Neuronal stem cell (in vitro differentiated cells): ENCODE data around the gene CBARP.

Experiments used
- DNase-seq: peaks from one replicate; pipeline ENCODE4 v3.0.0-alpha.2; 2013; ENCODE audit warnings: low spot score
- H2AFZ ChIP-seq: one replicate; pipeline ENCODE4 v1.6.1; 2013; ENCODE audit warnings: mild to moderate bottlenecking, low read length, inconsistent platforms
- H2AK5ac ChIP-seq: 2 replicates; pipeline ENCODE4 v1.6.1; 2013; ENCODE audit warnings: low read depth, mild to moderate bottlenecking, inconsistent platforms, low read length, moderate library complexity, mixed read lengths
- H2BK120ac ChIP-seq: 2 replicates; pipeline ENCODE4 v1.6.1; 2013; ENCODE audit warnings: low read depth, mild to moderate bottlenecking, inconsistent platforms, low read length, moderate library complexity, mixed read lengths
- H2BK12ac ChIP-seq: one replicate; pipeline ENCODE4 v1.6.1; 2013; ENCODE audit warnings: low read length, inconsistent platforms
- H2BK15ac ChIP-seq: 2 replicates; pipeline ENCODE4 v1.6.1; 2013; ENCODE audit warnings: mild to moderate bottlenecking, low read length, inconsistent platforms, mixed read lengths
- H2BK5ac ChIP-seq: one replicate; pipeline ENCODE4 v1.6.1; 2013; ENCODE audit warnings: inconsistent platforms, mild to moderate bottlenecking, low read length, moderate library complexity
- H3K14ac ChIP-seq: one replicate; pipeline ENCODE4 v1.6.1; 2013; ENCODE audit warnings: low read length, inconsistent platforms
- H3K18ac ChIP-seq: 2 replicates; pipeline ENCODE4 v1.6.1; 2013; ENCODE audit warnings: low read length, inconsistent platforms
- H3K23ac ChIP-seq: 2 replicates; pipeline ENCODE4 v1.6.1; 2013; ENCODE audit warnings: low read depth, mild to moderate bottlenecking, mixed read lengths, low read length, inconsistent platforms; ENCODE audit not compliant: poor library complexity
- H3K27ac ChIP-seq: replicated peaks from 3 replicates; pipeline ENCODE4 v1.5.1; 2013; ENCODE audit warnings: low read length, inconsistent platforms
- H3K27me3 ChIP-seq, 3 experiments: 2 replicates each; pipeline ENCODE4 v1.6.1; 2013; ENCODE audit warnings: low read length in 3 of 3, mild to moderate bottlenecking in 2 of 3, inconsistent platforms in 1 of 3, low read depth in 1 of 3, mixed read lengths in 1 of 3, moderate library complexity in 1 of 3; ENCODE audit not compliant: control insufficient read depth in 3 of 3, insufficient read depth in 3 of 3
- H3K36me3 ChIP-seq, 2 donors: replicated peaks in 1 of 2; 2 replicates each; pipeline ENCODE4 v1.6.1; 2013; ENCODE audit warnings: low read length in 2 of 2; ENCODE audit not compliant: control insufficient read depth in 2 of 2, insufficient read depth in 2 of 2
- H3K4ac ChIP-seq: 2 replicates; pipeline ENCODE4 v1.6.1; 2013; ENCODE audit warnings: inconsistent platforms, mild to moderate bottlenecking, low read length, moderate library complexity
- H3K4me1 ChIP-seq, 2 donors: 1 replicate in 1 of 2; 2 replicates in 1 of 2; pipeline ENCODE4 v1.6.1; 2013; ENCODE audit warnings: low read length in 2 of 2, low read depth in 1 of 2; ENCODE audit not compliant: control insufficient read depth in 2 of 2, insufficient read depth in 1 of 2
- H3K4me2 ChIP-seq: one replicate; pipeline ENCODE4 v1.6.1; 2013; ENCODE audit warnings: mild to moderate bottlenecking, low read length, inconsistent platforms; ENCODE audit not compliant: insufficient read depth, poor library complexity, severe bottlenecking
- H3K4me3 ChIP-seq, 2 donors: 2 replicates each; pipeline ENCODE4 v1.5.1; 2013; ENCODE audit warnings: low read length in 2 of 2, mild to moderate bottlenecking in 2 of 2, inconsistent platforms in 1 of 2, moderate library complexity in 1 of 2
- H3K79me1 ChIP-seq: one replicate; pipeline ENCODE4 v1.6.1; 2013; ENCODE audit warnings: low read depth, mild to moderate bottlenecking, inconsistent platforms, low read length, moderate library complexity
- H3K9ac ChIP-seq: one replicate; pipeline ENCODE4 v1.6.1; 2013; ENCODE audit warnings: mild to moderate bottlenecking, low read depth, low read length, inconsistent platforms; ENCODE audit not compliant: poor library complexity
- H3K9me3 ChIP-seq, 2 donors: replicated peaks in 1 of 2; 2 replicates each; pipeline versions ENCODE3 to v1.6.1; 2013; ENCODE audit warnings: low read length in 2 of 2, mild to moderate bottlenecking in 2 of 2, inconsistent platforms in 1 of 2, low read depth in 1 of 2, mixed read lengths in 1 of 2, moderate library complexity in 1 of 2; ENCODE audit not compliant: control insufficient read depth in 2 of 2, insufficient read depth in 1 of 2
- H4K8ac ChIP-seq: one replicate; pipeline ENCODE4 v1.6.1; 2013; ENCODE audit warnings: low read depth, mild to moderate bottlenecking, inconsistent platforms, low read length, moderate library complexity
- H4K91ac ChIP-seq: one replicate; pipeline ENCODE4 v1.6.1; 2013; ENCODE audit warnings: low read length, low read depth, mild to moderate bottlenecking, inconsistent platforms; ENCODE audit not compliant: poor library complexity
- WGBS, 2 donors: extraction: QIAGEN DNeasy Blood & Tissue Kit; methylation state at CpG; one replicate each; pipeline ENCODE4 v1.1.7; 2013; ENCODE audit warnings: missing lambda C conversion rate in 2 of 2, mixed read lengths in 1 of 2; ENCODE audit not compliant: insufficient read length in 2 of 2, insufficient replicate concordance in 1 of 2; ENCODE audit errors: extremely low coverage in 2 of 2; 5-methylcytosine and 5-hydroxymethylcytosine counted together

CBARP gene

DNA sequence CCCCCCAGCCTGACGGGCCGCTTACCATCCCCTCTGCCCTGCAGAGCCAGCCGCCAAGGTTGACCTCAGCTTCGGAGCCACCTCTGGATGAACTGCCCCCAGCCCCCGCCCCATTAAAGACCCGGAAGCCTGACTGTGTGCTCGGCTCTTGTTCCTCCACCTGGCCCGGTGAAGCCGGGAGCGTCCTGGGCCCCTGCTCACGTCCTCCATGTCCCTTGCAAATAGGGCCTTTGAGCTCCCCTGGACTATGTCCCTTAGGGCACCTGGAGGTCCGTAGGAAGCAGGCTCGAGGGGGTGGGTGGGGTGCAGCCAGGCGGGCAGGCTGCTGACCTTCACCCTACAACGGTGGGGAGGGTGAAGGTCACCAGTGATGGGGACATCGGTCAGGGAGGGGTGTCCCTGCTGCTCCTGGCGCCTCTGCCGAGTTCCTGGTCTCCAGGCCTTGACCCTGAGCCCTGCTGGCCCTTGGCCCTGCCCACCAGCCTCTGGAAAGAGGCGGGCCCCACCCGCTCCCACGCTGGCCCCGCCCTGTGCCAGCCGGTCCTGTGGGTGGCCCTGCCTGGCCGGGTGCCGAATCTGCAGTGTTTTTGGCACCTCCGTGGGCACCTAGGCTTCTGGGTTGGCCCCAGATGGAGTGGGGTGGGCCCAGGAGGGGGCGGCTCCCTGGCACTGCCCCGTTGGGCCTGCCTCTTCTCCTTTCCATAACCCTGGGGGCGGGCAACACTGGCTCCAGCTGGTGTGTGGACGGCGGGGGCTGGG lies 7.1 kb upstream of the CBARP start:
- Histone ChIP-seq H3K18ac (peak overlapping the region; percentile 44), H3K9ac (peak overlapping the region; percentile 38), H2BK120ac (peak overlapping the region; percentile 2), H4K8ac (no peak overlapping the region), H3K4me2 (no peak overlapping the region), H2BK12ac (no peak overlapping the region), H3K4me3 (no peak overlapping the region), H3K27ac (no peak overlapping the region), H3K4ac (no peak overlapping the region), H2AFZ (no peak overlapping the region), H3K14ac (no peak overlapping the region), H3K23ac (peak overlapping the region; percentile 89), H3K9me3 (no peaks in the 10 kb centered on the region), H2BK15ac (peak overlapping the region; percentile 38), H3K79me1 (peaks cover 11% of the 10 kb centered on the region), H3K4me1 (peaks cover 20 to 27% of the 10 kb centered on the region in 2 donors), H2AK5ac (peak overlapping the region; percentile 89), H4K91ac (no peak overlapping the region), H3K36me3 (peaks cover 0 to 8% of the 10 kb centered on the region in 2 donors), H3K27me3 (no peaks in the 10 kb centered on the region), H2BK5ac (peak overlapping the region; percentile 21)
- WGBS, 2 donors = no CpG with 5 or more reads among the region's 31 CpGs
- DNase-seq = no peak

DNA sequence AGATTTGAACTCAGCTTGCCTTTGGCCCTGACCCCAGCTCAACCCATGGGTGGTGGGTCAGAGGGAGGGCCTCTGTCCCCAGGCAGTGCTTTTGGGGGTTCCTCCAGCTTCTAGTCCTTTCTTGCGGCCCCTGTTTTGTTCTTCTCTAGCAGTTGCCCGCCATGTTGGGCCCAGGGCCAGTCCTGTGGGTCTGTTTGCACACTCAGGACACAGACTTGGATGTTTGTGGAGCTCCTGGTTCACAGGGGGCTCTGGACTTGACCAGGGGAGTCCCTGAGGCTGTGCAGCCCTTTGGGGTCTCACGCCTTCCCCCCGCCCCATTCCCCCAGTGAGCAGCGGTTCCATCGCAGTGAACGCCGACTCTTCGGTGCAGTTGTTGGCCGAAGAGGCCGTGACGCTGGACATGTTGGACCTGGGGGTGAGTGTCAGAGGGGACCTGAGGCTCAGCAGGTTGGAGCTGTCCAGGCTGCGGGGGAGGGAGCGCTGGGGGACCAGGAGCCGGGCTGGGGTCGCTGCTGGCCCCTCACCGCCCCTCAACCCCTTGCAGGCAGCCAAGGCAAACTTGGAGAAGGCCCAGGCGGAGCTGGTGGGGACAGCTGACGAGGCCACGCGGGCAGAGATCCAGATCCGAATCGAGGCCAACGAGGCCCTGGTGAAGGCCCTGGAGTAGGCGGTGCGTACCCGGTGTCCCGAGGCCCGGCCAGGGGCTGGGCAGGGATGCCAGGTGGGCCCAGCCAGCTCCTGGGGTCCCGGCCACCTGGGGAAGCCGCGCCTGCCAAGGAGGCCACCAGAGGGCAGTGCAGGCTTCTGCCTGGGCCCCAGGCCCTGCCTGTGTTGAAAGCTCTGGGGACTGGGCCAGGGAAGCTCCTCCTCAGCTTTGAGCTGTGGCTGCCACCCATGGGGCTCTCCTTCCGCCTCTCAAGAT lies 6.2 kb upstream of the CBARP start:
- Histone ChIP-seq H3K14ac (no peak overlapping the region), H3K18ac (peak overlapping the region; percentile 83), H3K27ac (no peak overlapping the region), H2AFZ (no peak overlapping the region), H2BK120ac (no peak overlapping the region), H4K8ac (no peak overlapping the region), H3K27me3 (no peaks in the 10 kb centered on the region), H3K4me2 (no peak overlapping the region), H4K91ac (no peak overlapping the region), H3K9me3 (no peaks in the 10 kb centered on the region), H3K36me3 (peaks cover 0 to 8% of the 10 kb centered on the region in 2 donors), H3K23ac (peak overlapping the region; percentile 89), H3K4me1 (peaks cover 25 to 32% of the 10 kb centered on the region in 2 donors), H2AK5ac (peak overlapping the region; percentile 92), H3K9ac (no peak overlapping the region), H3K79me1 (peaks cover 14% of the 10 kb centered on the region), H2BK12ac (peak overlapping the region; percentile 58), H2BK15ac (peak overlapping the region; percentile 67), H3K4ac (peak overlapping the region; percentile 53), H2BK5ac (peak overlapping the region; percentile 21), H3K4me3 (peak overlapping the region in 1 of 2 donors; percentile 46)
- DNase-seq = no peak
- WGBS, 2 donors = no CpG with 5 or more reads among the region's 33 CpGs

DNA sequence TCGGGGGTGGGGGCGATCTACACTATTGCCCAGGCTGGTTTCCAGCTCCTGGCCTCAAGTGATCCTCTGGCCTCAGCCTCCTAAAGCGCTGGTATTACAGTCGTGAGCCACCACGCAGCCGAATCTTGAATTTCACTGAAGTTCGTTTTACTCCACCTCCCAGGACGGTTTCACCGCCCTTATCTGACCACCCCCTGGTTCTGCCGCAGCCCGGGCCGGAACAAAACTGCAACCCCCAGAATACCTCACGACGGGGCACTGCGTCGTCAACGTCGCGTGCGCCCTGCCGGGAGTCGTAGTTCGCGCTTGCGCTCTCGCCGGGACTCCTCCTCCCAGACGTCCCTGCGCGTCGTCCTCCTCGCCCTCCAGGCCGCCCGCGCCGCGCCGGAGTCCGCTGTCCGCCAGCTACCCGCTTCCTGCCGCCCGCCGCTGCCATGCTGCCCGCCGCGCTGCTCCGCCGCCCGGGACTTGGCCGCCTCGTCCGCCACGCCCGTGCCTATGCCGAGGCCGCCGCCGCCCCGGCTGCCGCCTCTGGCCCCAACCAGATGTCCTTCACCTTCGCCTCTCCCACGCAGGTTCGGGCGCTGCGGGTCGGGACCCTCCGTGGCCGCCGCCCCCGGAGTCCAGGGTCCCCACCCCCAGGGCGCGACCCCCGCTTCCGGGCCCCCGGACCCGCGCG lies 3.8 kb upstream of the CBARP start, which contains the start of gene ATP5F1D:
TSS of gene ATP5F1D (plus strand) at position 335 of the 679 bp plus-strand sequence. CDS start at position 435, 100 bp downstream.
- H4K8ac ChIP-seq = peak within 1 kb of the TSS; percentile 65
- peak within 1 kb of the TSS; percentile 63 to 92 for H3K4me3 ChIP-seq
- peak within 1 kb of the TSS; percentile 38 for H3K4ac ChIP-seq
- H2AK5ac ChIP-seq = peak within 1 kb of the TSS; percentile 98
- H2BK15ac ChIP-seq = peak within 1 kb of the TSS; percentile 96
- H3K27ac ChIP-seq = no peak within 1 kb of the TSS
- H3K27me3 ChIP-seq = no peaks in the 10 kb centered on the region
- H4K91ac ChIP-seq = no peak within 1 kb of the TSS
- H3K36me3 ChIP-seq = peaks cover 0 to 8% of the 10 kb centered on the region in 2 donors
- H2BK12ac ChIP-seq = peak within 1 kb of the TSS; percentile 84
- peak within 1 kb of the TSS; percentile 68 for H3K4me2 ChIP-seq
- peaks cover 29 to 37% of the 10 kb centered on the region in 2 donors for H3K4me1 ChIP-seq
- peak within 1 kb of the TSS; percentile 97 for H3K18ac ChIP-seq
- peaks cover 17% of the 10 kb centered on the region for H3K79me1 ChIP-seq
- no CpG with 5 or more reads among the region's 79 CpGs for WGBS, 2 donors
- peak within 1 kb of the TSS; percentile 54 for H2BK5ac ChIP-seq
- H2AFZ ChIP-seq = peak within 1 kb of the TSS; percentile 89
- H3K14ac ChIP-seq = peak within 1 kb of the TSS; percentile 71
- no peaks in the 10 kb centered on the region for H3K9me3 ChIP-seq
- DNase-seq = peak; percentile 87
- H2BK120ac ChIP-seq = no peak within 1 kb of the TSS
- H3K9ac ChIP-seq = peak within 1 kb of the TSS; percentile 99
- peak within 1 kb of the TSS; percentile 92 for H3K23ac ChIP-seq
